Measurements from ENCODE around the gene AIFM2.

Gene AIFM2

GRCh38 chr10:70130878-70131559, 1.6 kb downstream of the AIFM2 start:
- Histone ChIP-seq H3K4me2 (peak overlapping the region; percentile 98; the same call in 1 of the 2 replicates), H3K9ac (no peak overlapping the region; the same call in 1 of the 2 replicates), H4K20me1 (ENCODE audit: insufficient read depth) (no peaks in the 10 kb centered on the region), H2AFZ (ENCODE audit: low read depth) (no peak overlapping the region), H3K27ac (no peak overlapping the region), H3K4me3 (IDR thresholded peaks at IDR 0.05; ENCODE audit: insufficient read depth, low read depth, low read length) (no peak overlapping the region), H3K79me2 (ENCODE audit: insufficient read depth, low read depth) (peaks cover 31% of the 10 kb centered on the region; the same call in 1 of the 2 replicates), H3K36me3 (ENCODE audit: insufficient read depth) (no peaks in the 10 kb centered on the region), H3K4me1 (ENCODE audit: low read depth, poor library complexity, severe bottlenecking) (peaks cover 19% of the 10 kb centered on the region), H3K27me3 (ENCODE audit: insufficient read depth, low read depth) (no peaks in the 10 kb centered on the region)
- TF ChIP-seq CTCF (conservative IDR thresholded peaks at IDR 0.05; ENCODE audit: low read depth, low read length) = no peak

GRCh38 chr10:70126700-70127395, 5.8 kb downstream of the AIFM2 start:
- TF ChIP-seq CTCF (conservative IDR thresholded peaks at IDR 0.05; ENCODE audit: low read depth, low read length) = no peak
- H3K27ac ChIP-seq = no peak overlapping the region
- no peak overlapping the region for H2AFZ ChIP-seq (ENCODE audit: low read depth)

GRCh38 chr10:70125918-70126552, 6.6 kb downstream of the AIFM2 start:
- Histone ChIP-seq H3K9ac (no peak overlapping the region), H2AFZ (ENCODE audit: low read depth) (no peak overlapping the region), H3K4me1 (ENCODE audit: low read depth, poor library complexity, severe bottlenecking) (peaks cover 8% of the 10 kb centered on the region), H3K27me3 (ENCODE audit: insufficient read depth, low read depth) (no peaks in the 10 kb centered on the region), H3K27ac (no peak overlapping the region; the same call in 1 of the 2 replicates), H3K36me3 (ENCODE audit: insufficient read depth) (no peaks in the 10 kb centered on the region), H3K4me2 (no peak overlapping the region), H3K4me3 (IDR thresholded peaks at IDR 0.05; ENCODE audit: insufficient read depth, low read depth, low read length) (no peak overlapping the region), H4K20me1 (ENCODE audit: insufficient read depth) (no peaks in the 10 kb centered on the region), H3K79me2 (ENCODE audit: insufficient read depth, low read depth) (peaks cover 15% of the 10 kb centered on the region; the same call in 1 of the 2 replicates)
- no peak for TF ChIP-seq CTCF (conservative IDR thresholded peaks at IDR 0.05; ENCODE audit: low read depth, low read length)

More at GRCh38 chr10:70126700-70127395, 5.8 kb downstream of the AIFM2 start:
- Histone ChIP-seq H3K4me1 (ENCODE audit: low read depth, poor library complexity, severe bottlenecking) (peaks cover 15% of the 10 kb centered on the region), H4K20me1 (ENCODE audit: insufficient read depth) (no peaks in the 10 kb centered on the region), H3K36me3 (ENCODE audit: insufficient read depth) (no peaks in the 10 kb centered on the region), H3K79me2 (ENCODE audit: insufficient read depth, low read depth) (peaks cover 22% of the 10 kb centered on the region; the same call in 1 of the 2 replicates), H3K9ac (no peak overlapping the region), H3K4me2 (no peak overlapping the region), H3K4me3 (IDR thresholded peaks at IDR 0.05; ENCODE audit: insufficient read depth, low read depth, low read length) (no peak overlapping the region), H3K27me3 (ENCODE audit: insufficient read depth, low read depth) (no peaks in the 10 kb centered on the region)

GRCh38 chr10:70124918-70125317, 7.7 kb downstream of the AIFM2 start:
- Histone ChIP-seq H3K79me2 (ENCODE audit: insufficient read depth, low read depth) (peaks cover 5% of the 10 kb centered on the region; the same call in 1 of the 2 replicates), H3K4me2 (no peak overlapping the region), H3K4me3 (IDR thresholded peaks at IDR 0.05; ENCODE audit: insufficient read depth, low read depth, low read length) (no peak overlapping the region), H2AFZ (ENCODE audit: low read depth) (no peak overlapping the region), H3K27ac (no peak overlapping the region), H4K20me1 (ENCODE audit: insufficient read depth) (no peaks in the 10 kb centered on the region), H3K9ac (no peak overlapping the region), H3K27me3 (ENCODE audit: insufficient read depth, low read depth) (no peaks in the 10 kb centered on the region), H3K4me1 (ENCODE audit: low read depth, poor library complexity, severe bottlenecking) (peaks cover 8% of the 10 kb centered on the region), H3K36me3 (ENCODE audit: insufficient read depth) (no peaks in the 10 kb centered on the region)
- TF ChIP-seq CTCF (conservative IDR thresholded peaks at IDR 0.05; ENCODE audit: low read depth, low read length) = no peak
